HEK293 (cell line): ENCODE measurements around the gene TRMT61A.
A peak's percentile ranks its signal among the peaks of the same experiment; 100 is the strongest.

Experiments
- EGR2 ChIP-seq: fragments of 450-650 bp; formaldehyde crosslinking; IDR thresholded peaks from 2 replicates; pipeline ENCODE4 v1.5.1; 2016; ENCODE audit warnings: low read depth, missing biosample characterization, missing genetic modification characterization
- GLI2 ChIP-seq: fragments of 450-650 bp; formaldehyde crosslinking; IDR thresholded peaks from 2 replicates; pipeline ENCODE4; 2017; ENCODE audit warnings: missing biosample characterization, missing genetic modification characterization, low read depth, borderline replicate concordance
- KLF10 ChIP-seq: fragments of 450-650 bp; IDR thresholded peaks from 2 replicates; pipeline ENCODE4 v1.5.1; 2018; ENCODE audit warnings: missing biosample characterization, mild to moderate bottlenecking, missing genetic modification characterization
- SP2 ChIP-seq: fragments of 450-650 bp; formaldehyde crosslinking; IDR thresholded peaks from 2 replicates; pipeline ENCODE4 v1.5.1; 2016; ENCODE audit warnings: missing biosample characterization, missing genetic modification characterization
- SP3 ChIP-seq: fragments of 450-650 bp; formaldehyde crosslinking; IDR thresholded peaks from 2 replicates; pipeline ENCODE4 v1.5.1; 2016; ENCODE audit warnings: missing biosample characterization, missing genetic modification characterization
- ZBTB8A ChIP-seq: fragments of 450-650 bp; formaldehyde crosslinking; IDR thresholded peaks from 2 replicates; pipeline ENCODE4 v1.5.1; 2016; ENCODE audit warnings: missing biosample characterization, missing genetic modification characterization
- ZIC2 ChIP-seq: fragments of 450-650 bp; formaldehyde crosslinking; IDR thresholded peaks from 2 replicates; pipeline ENCODE4 v1.5.1; 2016; ENCODE audit warnings: missing biosample characterization, missing genetic modification characterization
- ZNF155 ChIP-seq: fragments of 450-650 bp; formaldehyde crosslinking; IDR thresholded peaks from 2 replicates; pipeline ENCODE4 v1.5.1; 2016; ENCODE audit warnings: missing biosample characterization, missing genetic modification characterization
- ZNF292 ChIP-seq: fragments of 450-650 bp; formaldehyde crosslinking; IDR thresholded peaks from 2 replicates; pipeline ENCODE4 v1.5.1; 2016; ENCODE audit warnings: low read depth, missing biosample characterization, missing genetic modification characterization, borderline replicate concordance
- ZNF324 ChIP-seq: fragments of 450-650 bp; formaldehyde crosslinking; IDR thresholded peaks from 2 replicates; pipeline ENCODE4 v1.5.1; 2016; ENCODE audit warnings: missing biosample characterization, missing genetic modification characterization
- ZNF341 ChIP-seq: fragments of 450-650 bp; formaldehyde crosslinking; IDR thresholded peaks from 2 replicates; pipeline ENCODE4; 2016; ENCODE audit warnings: low read depth, missing biosample characterization, missing genetic modification characterization
- ZNF423 ChIP-seq: fragments of 450-650 bp; formaldehyde crosslinking; IDR thresholded peaks from 2 replicates; pipeline ENCODE4 v1.5.1; 2016; ENCODE audit warnings: missing biosample characterization, missing genetic modification characterization
- ZNF561 ChIP-seq: fragments of 450-650 bp; IDR thresholded peaks from 2 replicates; pipeline ENCODE4 v1.5.1; 2018; ENCODE audit warnings: missing biosample characterization, missing genetic modification characterization, borderline replicate concordance
- ZNF596 ChIP-seq: fragments of 450-650 bp; IDR thresholded peaks from 2 replicates; pipeline ENCODE4 v1.5.0; 2018; ENCODE audit warnings: missing biosample characterization, mild to moderate bottlenecking, missing genetic modification characterization, moderate library complexity
- ZNF600 ChIP-seq: fragments of 450-650 bp; formaldehyde crosslinking; IDR thresholded peaks from 2 replicates; pipeline ENCODE4 v1.5.1; 2016; ENCODE audit warnings: missing biosample characterization, missing genetic modification characterization
- ZNF626 ChIP-seq: fragments of 450-650 bp; sonication (Bioruptor Pico); formaldehyde crosslinking; IDR thresholded peaks from 2 replicates; pipeline ENCODE4 v1.5.1; 2018; ENCODE audit warnings: missing biosample characterization, missing genetic modification characterization, inconsistent platforms
- ZNF776 ChIP-seq: fragments of 450-650 bp; formaldehyde crosslinking; IDR thresholded peaks from 2 replicates; pipeline ENCODE4 v1.5.0; 2017; ENCODE audit warnings: missing biosample characterization, missing genetic modification characterization, borderline replicate concordance
- ZNF837 ChIP-seq: fragments of 450-650 bp; formaldehyde crosslinking; IDR thresholded peaks from 2 replicates; pipeline ENCODE4 v1.5.1; 2016; ENCODE audit warnings: missing biosample characterization, missing genetic modification characterization
- ZNF843 ChIP-seq: fragments of 450-650 bp; formaldehyde crosslinking; IDR thresholded peaks from 2 replicates; pipeline ENCODE4 v1.5.1; 2016; ENCODE audit warnings: missing biosample characterization, missing genetic modification characterization
- TF ChIP-seq, protein P1 (sequence below): fragments of 450-650 bp; formaldehyde crosslinking; IDR thresholded peaks from 2 replicates; pipeline ENCODE4 v1.5.1; 2016; ENCODE audit warnings: missing biosample characterization, missing genetic modification characterization, borderline replicate concordance
- TF ChIP-seq, protein P2 (sequence below): fragments of 450-650 bp; formaldehyde crosslinking; IDR thresholded peaks from 2 replicates; pipeline ENCODE4 v1.5.1; 2017; ENCODE audit warnings: missing biosample characterization, missing genetic modification characterization
- TF ChIP-seq, protein P3 (sequence below): fragments of 450-650 bp; formaldehyde crosslinking; IDR thresholded peaks from 2 replicates; pipeline ENCODE4 v1.5.1; 2016; ENCODE audit warnings: missing biosample characterization, missing genetic modification characterization
- TF ChIP-seq, protein P4 (sequence below): fragments of 450-650 bp; formaldehyde crosslinking; IDR thresholded peaks from 2 replicates; pipeline ENCODE4 v1.5.1; 2016; ENCODE audit warnings: missing biosample characterization, missing genetic modification characterization
- TF ChIP-seq, protein P5 (sequence below): fragments of 450-650 bp; IDR thresholded peaks from 2 replicates; pipeline ENCODE4 v1.5.1; 2018; ENCODE audit warnings: missing biosample characterization, missing genetic modification characterization
- TF ChIP-seq, protein P6 (sequence below): fragments of 450-650 bp; formaldehyde crosslinking; IDR thresholded peaks from 2 replicates; pipeline ENCODE4 v1.5.1; 2016; ENCODE audit warnings: missing biosample characterization, missing genetic modification characterization

Gene TRMT61A

DNA sequence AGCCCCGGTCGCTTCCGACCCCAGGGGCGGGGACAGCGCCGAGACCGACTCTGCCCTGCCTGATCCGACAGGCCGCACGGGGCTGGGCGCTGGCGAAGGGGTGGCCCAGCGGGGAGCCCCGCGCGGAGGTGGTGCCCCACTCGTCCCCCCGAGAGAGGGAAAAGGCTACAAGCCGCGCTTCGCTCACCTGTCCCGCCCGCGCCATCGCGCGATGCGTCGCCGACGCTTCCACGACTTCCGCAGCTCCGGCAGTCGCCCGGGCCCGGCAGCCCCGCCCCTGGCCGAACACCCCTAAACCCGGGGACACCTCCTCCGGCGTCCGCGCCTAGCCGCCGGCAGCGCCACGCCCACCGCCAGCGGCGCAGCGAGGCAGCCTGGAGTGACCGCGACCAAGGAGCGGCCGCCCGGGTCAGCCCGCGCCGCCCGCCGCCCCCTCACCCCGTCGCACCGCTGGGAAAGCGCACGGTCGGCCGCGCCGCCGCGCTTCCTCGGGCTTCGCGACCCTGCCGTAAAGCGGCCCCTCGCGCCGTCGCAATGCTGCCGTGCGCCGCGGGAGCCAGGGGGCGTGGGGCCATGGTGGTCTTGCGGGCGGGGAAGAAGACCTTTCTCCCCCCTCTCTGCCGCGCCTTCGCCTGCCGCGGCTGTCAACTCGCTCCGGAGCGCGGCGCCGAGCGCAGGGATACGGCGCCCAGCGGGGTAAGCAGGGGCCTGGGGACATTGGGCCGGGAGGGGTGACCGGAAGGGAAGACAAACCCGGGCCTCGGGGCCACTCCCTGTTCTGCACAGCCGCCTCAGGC lies 33.6 kb downstream of the TRMT61A start, which contains the start of the genes BAG5 and COA8 (continued):
- TF ChIP-seq, protein P1, sequence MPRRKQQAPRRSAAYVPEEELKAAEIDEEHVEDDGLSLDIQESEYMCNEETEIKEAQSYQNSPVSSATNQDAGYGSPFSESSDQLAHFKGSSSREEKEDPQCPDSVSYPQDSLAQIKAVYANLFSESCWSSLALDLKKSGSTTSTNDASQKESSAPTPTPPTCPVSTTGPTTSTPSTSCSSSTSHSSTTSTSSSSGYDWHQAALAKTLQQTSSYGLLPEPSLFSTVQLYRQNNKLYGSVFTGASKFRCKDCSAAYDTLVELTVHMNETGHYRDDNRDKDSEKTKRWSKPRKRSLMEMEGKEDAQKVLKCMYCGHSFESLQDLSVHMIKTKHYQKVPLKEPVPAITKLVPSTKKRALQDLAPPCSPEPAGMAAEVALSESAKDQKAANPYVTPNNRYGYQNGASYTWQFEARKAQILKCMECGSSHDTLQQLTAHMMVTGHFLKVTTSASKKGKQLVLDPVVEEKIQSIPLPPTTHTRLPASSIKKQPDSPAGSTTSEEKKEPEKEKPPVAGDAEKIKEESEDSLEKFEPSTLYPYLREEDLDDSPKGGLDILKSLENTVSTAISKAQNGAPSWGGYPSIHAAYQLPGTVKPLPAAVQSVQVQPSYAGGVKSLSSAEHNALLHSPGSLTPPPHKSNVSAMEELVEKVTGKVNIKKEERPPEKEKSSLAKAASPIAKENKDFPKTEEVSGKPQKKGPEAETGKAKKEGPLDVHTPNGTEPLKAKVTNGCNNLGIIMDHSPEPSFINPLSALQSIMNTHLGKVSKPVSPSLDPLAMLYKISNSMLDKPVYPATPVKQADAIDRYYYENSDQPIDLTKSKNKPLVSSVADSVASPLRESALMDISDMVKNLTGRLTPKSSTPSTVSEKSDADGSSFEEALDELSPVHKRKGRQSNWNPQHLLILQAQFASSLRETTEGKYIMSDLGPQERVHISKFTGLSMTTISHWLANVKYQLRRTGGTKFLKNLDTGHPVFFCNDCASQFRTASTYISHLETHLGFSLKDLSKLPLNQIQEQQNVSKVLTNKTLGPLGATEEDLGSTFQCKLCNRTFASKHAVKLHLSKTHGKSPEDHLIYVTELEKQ (tag by site-specific recombination): peak; percentile 22; the same call in 1 of the 2 replicates
- TF ChIP-seq ZNF776 (tag by site-specific recombination) (no peak), ZBTB8A (tag by site-specific recombination) (peak; percentile 73), ZNF155 (tag by site-specific recombination) (no peak), ZNF292 (tag by site-specific recombination) (no peak), ZIC2 (tag by site-specific recombination) (peak; percentile 59), EGR2 (tag by site-specific recombination) (peak; percentile 53; the same call in 1 of the 2 replicates), ZNF423 (tag by site-specific recombination) (no peak), SP2 (tag by site-specific recombination) (peak; percentile 65), GLI2 (no peak), ZNF324 (tag by site-specific recombination) (no peak), ZNF341 (peak; percentile 60), ZNF626 (no peak), ZNF837 (tag by site-specific recombination) (0 out of 2 replicates have a peak, but pooled peaks have one; percentile 36), ZNF561 (tag by site-specific recombination) (no peak; the same call in 1 of the 2 replicates), KLF10 (peak; percentile 59; the same call in 1 of the 2 replicates), ZNF596 (tag by site-specific recombination) (no peak), ZNF600 (tag by site-specific recombination) (peak; percentile 98), ZNF843 (no peak), SP3 (tag by site-specific recombination) (peak; percentile 81)
- TF ChIP-seq, protein P2, sequence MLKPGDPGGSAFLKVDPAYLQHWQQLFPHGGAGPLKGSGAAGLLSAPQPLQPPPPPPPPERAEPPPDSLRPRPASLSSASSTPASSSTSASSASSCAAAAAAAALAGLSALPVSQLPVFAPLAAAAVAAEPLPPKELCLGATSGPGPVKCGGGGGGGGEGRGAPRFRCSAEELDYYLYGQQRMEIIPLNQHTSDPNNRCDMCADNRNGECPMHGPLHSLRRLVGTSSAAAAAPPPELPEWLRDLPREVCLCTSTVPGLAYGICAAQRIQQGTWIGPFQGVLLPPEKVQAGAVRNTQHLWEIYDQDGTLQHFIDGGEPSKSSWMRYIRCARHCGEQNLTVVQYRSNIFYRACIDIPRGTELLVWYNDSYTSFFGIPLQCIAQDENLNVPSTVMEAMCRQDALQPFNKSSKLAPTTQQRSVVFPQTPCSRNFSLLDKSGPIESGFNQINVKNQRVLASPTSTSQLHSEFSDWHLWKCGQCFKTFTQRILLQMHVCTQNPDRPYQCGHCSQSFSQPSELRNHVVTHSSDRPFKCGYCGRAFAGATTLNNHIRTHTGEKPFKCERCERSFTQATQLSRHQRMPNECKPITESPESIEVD (tag by site-specific recombination): no peak
- TF ChIP-seq, protein P3, sequence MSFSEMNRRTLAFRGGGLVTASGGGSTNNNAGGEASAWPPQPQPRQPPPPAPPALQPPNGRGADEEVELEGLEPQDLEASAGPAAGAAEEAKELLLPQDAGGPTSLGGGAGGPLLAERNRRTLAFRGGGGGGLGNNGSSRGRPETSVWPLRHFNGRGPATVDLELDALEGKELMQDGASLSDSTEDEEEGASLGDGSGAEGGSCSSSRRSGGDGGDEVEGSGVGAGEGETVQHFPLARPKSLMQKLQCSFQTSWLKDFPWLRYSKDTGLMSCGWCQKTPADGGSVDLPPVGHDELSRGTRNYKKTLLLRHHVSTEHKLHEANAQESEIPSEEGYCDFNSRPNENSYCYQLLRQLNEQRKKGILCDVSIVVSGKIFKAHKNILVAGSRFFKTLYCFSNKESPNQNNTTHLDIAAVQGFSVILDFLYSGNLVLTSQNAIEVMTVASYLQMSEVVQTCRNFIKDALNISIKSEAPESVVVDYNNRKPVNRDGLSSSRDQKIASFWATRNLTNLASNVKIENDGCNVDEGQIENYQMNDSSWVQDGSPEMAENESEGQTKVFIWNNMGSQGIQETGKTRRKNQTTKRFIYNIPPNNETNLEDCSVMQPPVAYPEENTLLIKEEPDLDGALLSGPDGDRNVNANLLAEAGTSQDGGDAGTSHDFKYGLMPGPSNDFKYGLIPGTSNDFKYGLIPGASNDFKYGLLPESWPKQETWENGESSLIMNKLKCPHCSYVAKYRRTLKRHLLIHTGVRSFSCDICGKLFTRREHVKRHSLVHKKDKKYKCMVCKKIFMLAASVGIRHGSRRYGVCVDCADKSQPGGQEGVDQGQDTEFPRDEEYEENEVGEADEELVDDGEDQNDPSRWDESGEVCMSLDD: peak; percentile 27; the same call in 1 of the 2 replicates
- TF ChIP-seq, protein P4, sequence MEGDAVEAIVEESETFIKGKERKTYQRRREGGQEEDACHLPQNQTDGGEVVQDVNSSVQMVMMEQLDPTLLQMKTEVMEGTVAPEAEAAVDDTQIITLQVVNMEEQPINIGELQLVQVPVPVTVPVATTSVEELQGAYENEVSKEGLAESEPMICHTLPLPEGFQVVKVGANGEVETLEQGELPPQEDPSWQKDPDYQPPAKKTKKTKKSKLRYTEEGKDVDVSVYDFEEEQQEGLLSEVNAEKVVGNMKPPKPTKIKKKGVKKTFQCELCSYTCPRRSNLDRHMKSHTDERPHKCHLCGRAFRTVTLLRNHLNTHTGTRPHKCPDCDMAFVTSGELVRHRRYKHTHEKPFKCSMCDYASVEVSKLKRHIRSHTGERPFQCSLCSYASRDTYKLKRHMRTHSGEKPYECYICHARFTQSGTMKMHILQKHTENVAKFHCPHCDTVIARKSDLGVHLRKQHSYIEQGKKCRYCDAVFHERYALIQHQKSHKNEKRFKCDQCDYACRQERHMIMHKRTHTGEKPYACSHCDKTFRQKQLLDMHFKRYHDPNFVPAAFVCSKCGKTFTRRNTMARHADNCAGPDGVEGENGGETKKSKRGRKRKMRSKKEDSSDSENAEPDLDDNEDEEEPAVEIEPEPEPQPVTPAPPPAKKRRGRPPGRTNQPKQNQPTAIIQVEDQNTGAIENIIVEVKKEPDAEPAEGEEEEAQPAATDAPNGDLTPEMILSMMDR (tag by site-specific recombination): peak; percentile 19; the same call in 1 of the 2 replicates
- TF ChIP-seq, protein P5, sequence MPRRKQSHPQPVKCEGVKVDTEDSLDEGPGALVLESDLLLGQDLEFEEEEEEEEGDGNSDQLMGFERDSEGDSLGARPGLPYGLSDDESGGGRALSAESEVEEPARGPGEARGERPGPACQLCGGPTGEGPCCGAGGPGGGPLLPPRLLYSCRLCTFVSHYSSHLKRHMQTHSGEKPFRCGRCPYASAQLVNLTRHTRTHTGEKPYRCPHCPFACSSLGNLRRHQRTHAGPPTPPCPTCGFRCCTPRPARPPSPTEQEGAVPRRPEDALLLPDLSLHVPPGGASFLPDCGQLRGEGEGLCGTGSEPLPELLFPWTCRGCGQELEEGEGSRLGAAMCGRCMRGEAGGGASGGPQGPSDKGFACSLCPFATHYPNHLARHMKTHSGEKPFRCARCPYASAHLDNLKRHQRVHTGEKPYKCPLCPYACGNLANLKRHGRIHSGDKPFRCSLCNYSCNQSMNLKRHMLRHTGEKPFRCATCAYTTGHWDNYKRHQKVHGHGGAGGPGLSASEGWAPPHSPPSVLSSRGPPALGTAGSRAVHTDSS (tag by site-specific recombination): no peak
- TF ChIP-seq, protein P6, sequence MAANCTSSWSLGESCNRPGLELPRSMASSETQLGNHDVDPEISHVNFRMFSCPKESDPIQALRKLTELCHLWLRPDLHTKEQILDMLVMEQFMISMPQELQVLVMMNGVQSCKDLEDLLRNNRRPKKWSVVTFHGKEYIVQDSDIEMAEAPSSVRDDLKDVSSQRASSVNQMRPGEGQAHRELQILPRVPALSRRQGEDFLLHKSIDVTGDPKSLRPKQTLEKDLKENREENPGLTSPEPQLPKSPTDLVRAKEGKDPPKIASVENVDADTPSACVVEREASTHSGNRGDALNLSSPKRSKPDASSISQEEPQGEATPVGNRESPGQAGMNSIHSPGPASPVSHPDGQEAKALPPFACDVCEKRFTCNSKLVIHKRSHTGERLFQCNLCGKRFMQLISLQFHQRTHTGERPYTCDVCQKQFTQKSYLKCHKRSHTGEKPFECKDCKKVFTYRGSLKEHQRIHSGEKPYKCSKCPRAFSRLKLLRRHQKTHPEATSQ (tag by site-specific recombination): peak; percentile 65; the same call in 1 of the 2 replicates
